ENCODE data around the gene ANG. TPM values are rescaled to one million over a fixed set of nuclear protein-coding genes. Genes with fewer than 3 reads are reported as not detected.

The ANG gene
- total and polyA plus RNA-seq, 2 donors (not counting 1 experiment from before 2014, with no cell fraction given): 6.4 to 7.3 TPM

DNA sequence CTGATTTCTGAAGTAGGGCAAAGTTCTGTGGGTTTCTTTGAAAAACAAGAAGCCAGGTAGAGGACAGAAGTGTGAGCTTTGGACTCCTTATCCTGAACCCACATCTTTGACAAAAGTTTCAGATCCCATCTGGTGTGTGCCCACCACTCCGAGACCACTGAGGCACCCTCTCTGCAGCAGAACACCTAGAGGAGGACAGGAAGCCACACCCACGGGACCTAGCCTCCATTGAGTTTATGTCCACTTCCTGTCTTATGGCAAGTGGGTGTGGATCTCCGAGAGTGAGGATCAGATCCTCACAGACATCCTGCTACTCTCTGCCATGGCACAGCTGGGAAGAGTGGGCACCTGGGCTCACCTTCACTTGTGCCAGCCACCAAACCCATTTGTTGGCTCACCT is 30.3 kb upstream of the ANG start:
- no peaks in the 10 kb centered on the region for H3K36me3 ChIP-seq (ENCODE audit: control insufficient read depth, insufficient read depth, low read length)
- TF ChIP-seq, protein P1, sequence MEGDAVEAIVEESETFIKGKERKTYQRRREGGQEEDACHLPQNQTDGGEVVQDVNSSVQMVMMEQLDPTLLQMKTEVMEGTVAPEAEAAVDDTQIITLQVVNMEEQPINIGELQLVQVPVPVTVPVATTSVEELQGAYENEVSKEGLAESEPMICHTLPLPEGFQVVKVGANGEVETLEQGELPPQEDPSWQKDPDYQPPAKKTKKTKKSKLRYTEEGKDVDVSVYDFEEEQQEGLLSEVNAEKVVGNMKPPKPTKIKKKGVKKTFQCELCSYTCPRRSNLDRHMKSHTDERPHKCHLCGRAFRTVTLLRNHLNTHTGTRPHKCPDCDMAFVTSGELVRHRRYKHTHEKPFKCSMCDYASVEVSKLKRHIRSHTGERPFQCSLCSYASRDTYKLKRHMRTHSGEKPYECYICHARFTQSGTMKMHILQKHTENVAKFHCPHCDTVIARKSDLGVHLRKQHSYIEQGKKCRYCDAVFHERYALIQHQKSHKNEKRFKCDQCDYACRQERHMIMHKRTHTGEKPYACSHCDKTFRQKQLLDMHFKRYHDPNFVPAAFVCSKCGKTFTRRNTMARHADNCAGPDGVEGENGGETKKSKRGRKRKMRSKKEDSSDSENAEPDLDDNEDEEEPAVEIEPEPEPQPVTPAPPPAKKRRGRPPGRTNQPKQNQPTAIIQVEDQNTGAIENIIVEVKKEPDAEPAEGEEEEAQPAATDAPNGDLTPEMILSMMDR (conservative IDR thresholded peaks at IDR 0.05 in 1 of 2, IDR thresholded peaks at IDR 0.05 in 1 of 2; ENCODE audit: low read depth in 1 of 2, low read length in 2 of 2): no peak
- TF ChIP-seq EZH2 (IDR thresholded peaks at IDR 0.05; ENCODE audit: low read length, missing control alignments): no peak
- H3K79me2 ChIP-seq (ENCODE audit: control insufficient read depth, insufficient read depth, low read length): no peaks in the 10 kb centered on the region
- peaks cover 2% of the 10 kb centered on the region for H3K27me3 ChIP-seq (ENCODE audit: control insufficient read depth, insufficient read depth, low read length)
- H3K4me3 ChIP-seq (replicated peaks in 1 of 4; ENCODE audit: control extremely low read depth in 1 of 4, insufficient read depth in 1 of 4, low read depth in 3 of 4, low read length in 4 of 4): no peak overlapping the region
- H3K4me2 ChIP-seq (ENCODE audit: extremely low read depth, insufficient read depth, low read length): no peak overlapping the region
- H2AFZ ChIP-seq (ENCODE audit: low read length): no peak overlapping the region
- H3K4me1 ChIP-seq (ENCODE audit: control insufficient read depth, extremely low read depth, insufficient read depth, low read length): no peaks in the 10 kb centered on the region
- H3K27ac ChIP-seq (ENCODE audit: insufficient read depth, low read length): no peak overlapping the region
- H3K9me3 ChIP-seq (ENCODE audit: control insufficient read depth, insufficient read depth, low read depth, low read length): no peaks in the 10 kb centered on the region
- DNase-seq (ENCODE audit: low read depth in 2 of 2): no peak
- H3K9ac ChIP-seq (ENCODE audit: insufficient read depth, low read length): no peak overlapping the region
- H4K20me1 ChIP-seq (ENCODE audit: control insufficient read depth, extremely low read depth, insufficient read depth, low read length): no peaks in the 10 kb centered on the region

DNA sequence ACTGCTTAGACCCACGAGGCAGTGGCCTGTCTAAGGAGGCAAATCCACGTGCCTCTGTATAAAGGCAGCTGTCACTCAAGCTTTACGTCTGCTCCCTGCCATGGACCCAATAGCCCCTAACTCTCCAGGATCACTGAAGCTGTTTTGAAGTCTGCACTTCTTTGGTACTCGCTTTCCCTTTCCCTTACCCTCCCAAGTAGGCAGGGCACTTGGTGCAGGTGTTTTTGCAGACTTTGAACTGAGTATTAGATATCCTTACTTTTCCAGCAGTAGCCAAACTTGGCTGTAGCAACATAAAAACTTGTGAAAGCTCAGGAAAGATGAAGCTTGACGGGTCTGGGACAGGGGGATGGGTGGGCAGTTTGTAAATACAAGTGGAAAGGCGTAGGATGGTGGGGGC is 29.2 kb upstream of the ANG start:
- Histone ChIP-seq H3K9ac (ENCODE audit: insufficient read depth, low read length) (no peak overlapping the region), H3K27ac (ENCODE audit: insufficient read depth, low read length) (no peak overlapping the region)
- TF ChIP-seq, protein P1 (conservative IDR thresholded peaks at IDR 0.05 in 1 of 2, IDR thresholded peaks at IDR 0.05 in 1 of 2; ENCODE audit: low read depth in 1 of 2, low read length in 2 of 2): no peak
- no peak for TF ChIP-seq EZH2 (IDR thresholded peaks at IDR 0.05; ENCODE audit: low read length, missing control alignments)

DNA sequence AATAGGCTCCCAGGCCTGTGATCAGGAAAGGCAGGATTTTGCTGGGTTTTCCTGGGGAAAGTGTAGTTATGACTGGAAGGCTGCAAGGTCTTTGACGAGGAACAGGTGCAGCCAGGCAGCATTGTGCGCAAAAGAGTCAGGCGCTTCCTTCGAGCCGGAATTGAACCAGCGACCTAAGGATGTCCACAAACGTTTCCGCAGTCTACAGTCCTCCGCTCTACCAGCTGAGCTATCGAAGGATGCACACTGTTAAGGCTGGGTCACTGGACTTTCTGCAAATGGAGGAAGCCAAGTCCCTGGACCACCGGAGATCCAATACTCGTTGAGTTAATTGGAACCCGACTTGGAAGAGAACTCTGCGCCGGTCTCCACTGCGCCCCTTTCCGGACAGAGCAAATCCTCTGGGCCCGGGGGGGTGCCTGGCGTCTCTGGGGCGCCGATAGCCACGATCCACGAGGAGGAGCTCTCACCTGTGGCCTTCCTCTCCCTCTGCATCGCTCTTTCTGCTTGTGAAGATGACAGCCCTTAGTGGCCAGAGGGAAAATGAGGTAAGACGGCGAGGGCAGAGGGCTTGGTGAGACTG is 28.7 kb upstream of the ANG start:
- Histone ChIP-seq H3K9me3 (ENCODE audit: control insufficient read depth, insufficient read depth, low read depth, low read length) (no peaks in the 10 kb centered on the region), H4K20me1 (ENCODE audit: control insufficient read depth, extremely low read depth, insufficient read depth, low read length) (no peaks in the 10 kb centered on the region), H3K79me2 (ENCODE audit: control insufficient read depth, insufficient read depth, low read length) (no peaks in the 10 kb centered on the region), H3K27ac (ENCODE audit: insufficient read depth, low read length) (no peak overlapping the region), H3K4me3 (replicated peaks in 1 of 4; ENCODE audit: control extremely low read depth in 1 of 4, insufficient read depth in 1 of 4, low read depth in 3 of 4, low read length in 4 of 4) (no peak overlapping the region), H3K4me1 (ENCODE audit: control insufficient read depth, extremely low read depth, insufficient read depth, low read length) (no peaks in the 10 kb centered on the region), H3K36me3 (ENCODE audit: control insufficient read depth, insufficient read depth, low read length) (no peaks in the 10 kb centered on the region), H3K27me3 (ENCODE audit: control insufficient read depth, insufficient read depth, low read length) (peaks cover 2% of the 10 kb centered on the region), H3K4me2 (ENCODE audit: extremely low read depth, insufficient read depth, low read length) (no peak overlapping the region), H3K9ac (ENCODE audit: insufficient read depth, low read length) (no peak overlapping the region), H2AFZ (ENCODE audit: low read length) (no peak overlapping the region)
- DNase-seq (ENCODE audit: low read depth in 2 of 2): no peak
- TF ChIP-seq, protein P1 (conservative IDR thresholded peaks at IDR 0.05 in 1 of 2, IDR thresholded peaks at IDR 0.05 in 1 of 2; ENCODE audit: low read depth in 1 of 2, low read length in 2 of 2): no peak
- TF ChIP-seq EZH2 (IDR thresholded peaks at IDR 0.05; ENCODE audit: low read length, missing control alignments): no peak

More for the DNA sequence above, 29.2 kb upstream of the ANG start:
- no peaks in the 10 kb centered on the region for H3K36me3 ChIP-seq (ENCODE audit: control insufficient read depth, insufficient read depth, low read length)
- H2AFZ ChIP-seq (ENCODE audit: low read length): no peak overlapping the region
- no peak for DNase-seq (ENCODE audit: low read depth in 2 of 2)
- no peaks in the 10 kb centered on the region for H3K4me1 ChIP-seq (ENCODE audit: control insufficient read depth, extremely low read depth, insufficient read depth, low read length)
- no peaks in the 10 kb centered on the region for H3K9me3 ChIP-seq (ENCODE audit: control insufficient read depth, insufficient read depth, low read depth, low read length)
- H4K20me1 ChIP-seq (ENCODE audit: control insufficient read depth, extremely low read depth, insufficient read depth, low read length): no peaks in the 10 kb centered on the region
- peaks cover 2% of the 10 kb centered on the region for H3K27me3 ChIP-seq (ENCODE audit: control insufficient read depth, insufficient read depth, low read length)
- no peak overlapping the region for H3K4me2 ChIP-seq (ENCODE audit: extremely low read depth, insufficient read depth, low read length)
- no peak overlapping the region for H3K4me3 ChIP-seq (replicated peaks in 1 of 4; ENCODE audit: control extremely low read depth in 1 of 4, insufficient read depth in 1 of 4, low read depth in 3 of 4, low read length in 4 of 4)
- no peaks in the 10 kb centered on the region for H3K79me2 ChIP-seq (ENCODE audit: control insufficient read depth, insufficient read depth, low read length)

Measured in fibroblast of lung (primary cell).